Lower leg skin (tissue), 3 donors: ENCODE results near the gene ZEB2.

ENCODE experiments used
- CTCF ChIP-seq, 3 donors: fragments of 450-650 bp; IDR thresholded peaks; one replicate each; pipeline ENCODE4 v1.5.1; 2016; ENCODE audit warnings: antibody characterized with exemption in 3 of 3, mild to moderate bottlenecking in 3 of 3, moderate library complexity in 2 of 3
- POLR2A ChIP-seq, 2 donors: fragments of 450-650 bp; IDR thresholded peaks; one replicate each; pipeline ENCODE4 v1.6.1; 2016 to 2017; ENCODE audit warnings: antibody characterized with exemption in 2 of 2, mild to moderate bottlenecking in 1 of 2, moderate library complexity in 1 of 2

GRCh38 chr2:144385381-144385780 is 134.5 kb downstream of the ZEB2 start:
- no peak for TF ChIP-seq POLR2A (IDR thresholded peaks at IDR 0.05)
- no peak for TF ChIP-seq CTCF (IDR thresholded peaks at IDR 0.05)
